HFF-Myc (cell line): ENCODE results near the gene DLG5.

Experiments
- DNase-seq: peaks from one replicate; pipeline ENCODE4 v3.0.0-alpha.2; 2011; ENCODE audit warnings: low read depth; ENCODE audit errors: extremely low read depth
- H3K4me3 ChIP-seq: replicated peaks from 2 replicates; pipeline ENCODE4 v1.5.1; 2011; ENCODE audit warnings: low read depth, mild to moderate bottlenecking, control low read depth, low read length
- CTCF ChIP-seq: IDR thresholded peaks from 2 replicates; pipeline ENCODE4 v1.5.1; 2012; ENCODE audit warnings: mild to moderate bottlenecking, low read depth, low read length, control low read depth; ENCODE audit errors: missing control alignments

The DLG5 gene

GRCh38 chr10:77842652-77843212 is 83.8 kb downstream of the DLG5 start:
- no peak overlapping the region for H3K4me3 ChIP-seq
- no peak for DNase-seq
- TF ChIP-seq CTCF = no peak

GRCh38 chr10:77841711-77842375 is 84.7 kb downstream of the DLG5 start:
- no peak for DNase-seq
- TF ChIP-seq CTCF = no peak
- no peak overlapping the region for H3K4me3 ChIP-seq

GRCh38 chr10:77840636-77841035 is 85.9 kb downstream of the DLG5 start:
- H3K4me3 ChIP-seq = no peak overlapping the region
- no peak for TF ChIP-seq CTCF
- DNase-seq = no peak

GRCh38 chr10:77837925-77838595 is 88.5 kb downstream of the DLG5 start:
- H3K4me3 ChIP-seq = no peak overlapping the region
- TF ChIP-seq CTCF = no peak
- no peak for DNase-seq

GRCh38 chr10:77837248-77837924 is 89.2 kb downstream of the DLG5 start:
- DNase-seq = peak; percentile 43
- TF ChIP-seq CTCF = peak; percentile 29
- no peak overlapping the region for H3K4me3 ChIP-seq

- no peak for TF ChIP-seq CTCF
- DNase-seq = no peak
- no peak overlapping the region for H3K4me3 ChIP-seq
Measured at GRCh38 chr10:77836299-77836820, 90.2 kb downstream of the DLG5 start.
